ENCODE results near the gene TMEM169.
A peak's percentile ranks its signal among the peaks of the same experiment; 100 is the strongest.

Gene TMEM169

DNA sequence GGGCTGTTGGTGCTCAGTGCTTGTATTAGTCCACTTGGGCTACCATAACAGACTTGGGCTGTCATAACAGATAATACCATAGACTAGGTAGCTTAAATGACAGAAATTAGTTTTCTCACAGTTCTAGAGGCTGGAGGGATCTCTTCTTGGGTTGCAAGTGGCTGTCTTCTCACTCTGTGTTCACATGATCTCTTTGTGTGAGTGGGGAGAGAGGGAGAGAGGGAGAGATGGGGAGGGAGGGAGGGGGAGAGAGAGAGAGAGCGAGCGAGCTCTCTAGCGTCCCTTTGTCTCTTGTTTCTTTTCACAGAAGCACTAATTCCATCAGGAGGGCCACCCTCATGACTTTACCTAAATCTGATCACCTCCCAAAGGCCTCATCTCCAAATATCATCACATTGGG lies 23.0 kb downstream of the TMEM169 start:
- no peaks in the 10 kb centered on the region; the same call in 1 of the 2 replicates for H3K27me3 ChIP-seq (ENCODE audit: insufficient read depth, low read length)

DNA sequence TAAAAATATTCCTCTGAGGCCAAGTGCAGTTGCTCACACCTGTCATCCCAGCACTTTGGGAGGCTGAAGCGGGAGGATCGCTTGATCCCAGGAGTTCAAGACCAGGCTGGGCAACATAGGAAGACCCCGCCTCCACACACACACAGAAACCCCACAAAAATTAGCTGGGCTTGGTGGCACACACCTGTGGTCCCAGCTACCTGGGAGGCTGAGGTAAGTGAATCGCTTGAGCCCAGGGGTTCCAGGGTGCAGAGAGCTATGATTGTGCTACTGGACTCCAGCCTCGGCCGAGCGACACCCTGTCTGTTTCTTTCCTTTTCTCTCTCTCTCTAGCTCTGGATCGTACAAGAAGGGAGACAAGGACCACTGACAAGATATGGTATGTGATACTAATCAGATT lies 25.6 kb downstream of the TMEM169 start:
- H3K27me3 ChIP-seq (ENCODE audit: insufficient read depth, low read length), result no peaks in the 10 kb centered on the region
- no peak overlapping the region for H3K4me3 ChIP-seq (ENCODE audit: low read depth, low read length)
- no peak overlapping the region for H2AFZ ChIP-seq (ENCODE audit: low read length, unreplicated experiment)
- H3K27ac ChIP-seq (ENCODE audit: low read depth, low read length), result no peak overlapping the region
- H3K4me1 ChIP-seq (ENCODE audit: control insufficient read depth, insufficient read depth, low read length, unreplicated experiment), result peaks cover 20% of the 10 kb centered on the region
- peaks cover 14% of the 10 kb centered on the region for H3K36me3 ChIP-seq (ENCODE audit: insufficient read depth, low read length)
- peaks cover 31% of the 10 kb centered on the region for H3K79me2 ChIP-seq (ENCODE audit: control insufficient read depth, insufficient read depth, low read length, unreplicated experiment)

More for the DNA sequence above, 23.0 kb downstream of the TMEM169 start:
- no peak overlapping the region for H2AFZ ChIP-seq (ENCODE audit: low read length, unreplicated experiment)
- H3K36me3 ChIP-seq (ENCODE audit: insufficient read depth, low read length), result no peaks in the 10 kb centered on the region
- no peak overlapping the region for H3K4me3 ChIP-seq (ENCODE audit: low read depth, low read length)
- no peak overlapping the region for H3K27ac ChIP-seq (ENCODE audit: low read depth, low read length)
- peaks cover 5% of the 10 kb centered on the region for H3K79me2 ChIP-seq (ENCODE audit: control insufficient read depth, insufficient read depth, low read length, unreplicated experiment)
- no peaks in the 10 kb centered on the region for H3K4me1 ChIP-seq (ENCODE audit: control insufficient read depth, insufficient read depth, low read length, unreplicated experiment)

DNA sequence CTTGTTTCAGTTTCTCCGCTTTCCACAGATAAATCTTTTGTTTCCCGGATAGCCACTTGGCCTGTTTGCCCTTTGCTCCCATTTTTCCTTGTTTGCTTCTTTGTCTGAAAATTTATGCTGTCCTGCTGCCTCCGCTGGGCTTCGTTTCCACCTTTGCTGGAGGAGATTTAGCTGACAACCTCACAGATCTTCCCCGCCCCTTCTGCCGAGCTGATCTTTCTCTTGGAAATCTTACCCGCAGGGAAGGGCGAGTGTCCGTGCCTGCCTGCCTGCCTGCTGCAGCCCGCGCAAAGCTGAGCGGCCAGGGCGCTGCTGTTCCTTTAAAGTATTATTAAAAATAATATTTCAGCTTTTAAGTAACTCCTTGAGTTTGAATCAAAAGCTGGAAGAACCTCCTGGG lies 26.0 kb downstream of the TMEM169 start:
- no peak overlapping the region for H3K4me3 ChIP-seq (ENCODE audit: low read depth, low read length)
- peaks cover 16% of the 10 kb centered on the region for H3K36me3 ChIP-seq (ENCODE audit: insufficient read depth, low read length)
- H3K4me1 ChIP-seq (ENCODE audit: control insufficient read depth, insufficient read depth, low read length, unreplicated experiment), result peaks cover 25% of the 10 kb centered on the region
- no peaks in the 10 kb centered on the region for H3K27me3 ChIP-seq (ENCODE audit: insufficient read depth, low read length)
- H3K27ac ChIP-seq (ENCODE audit: low read depth, low read length), result no peak overlapping the region
- peaks cover 36% of the 10 kb centered on the region for H3K79me2 ChIP-seq (ENCODE audit: control insufficient read depth, insufficient read depth, low read length, unreplicated experiment)
- H2AFZ ChIP-seq (ENCODE audit: low read length, unreplicated experiment), result no peak overlapping the region

GRCh38 chr2:216108310-216108966 lies 26.7 kb downstream of the TMEM169 start:
- H3K79me2 ChIP-seq (ENCODE audit: control insufficient read depth, insufficient read depth, low read length, unreplicated experiment), result peaks cover 42% of the 10 kb centered on the region
- H3K4me3 ChIP-seq (ENCODE audit: low read depth, low read length), result peak overlapping the region; percentile 99
- no peak overlapping the region for H2AFZ ChIP-seq (ENCODE audit: low read length, unreplicated experiment)

DNA sequence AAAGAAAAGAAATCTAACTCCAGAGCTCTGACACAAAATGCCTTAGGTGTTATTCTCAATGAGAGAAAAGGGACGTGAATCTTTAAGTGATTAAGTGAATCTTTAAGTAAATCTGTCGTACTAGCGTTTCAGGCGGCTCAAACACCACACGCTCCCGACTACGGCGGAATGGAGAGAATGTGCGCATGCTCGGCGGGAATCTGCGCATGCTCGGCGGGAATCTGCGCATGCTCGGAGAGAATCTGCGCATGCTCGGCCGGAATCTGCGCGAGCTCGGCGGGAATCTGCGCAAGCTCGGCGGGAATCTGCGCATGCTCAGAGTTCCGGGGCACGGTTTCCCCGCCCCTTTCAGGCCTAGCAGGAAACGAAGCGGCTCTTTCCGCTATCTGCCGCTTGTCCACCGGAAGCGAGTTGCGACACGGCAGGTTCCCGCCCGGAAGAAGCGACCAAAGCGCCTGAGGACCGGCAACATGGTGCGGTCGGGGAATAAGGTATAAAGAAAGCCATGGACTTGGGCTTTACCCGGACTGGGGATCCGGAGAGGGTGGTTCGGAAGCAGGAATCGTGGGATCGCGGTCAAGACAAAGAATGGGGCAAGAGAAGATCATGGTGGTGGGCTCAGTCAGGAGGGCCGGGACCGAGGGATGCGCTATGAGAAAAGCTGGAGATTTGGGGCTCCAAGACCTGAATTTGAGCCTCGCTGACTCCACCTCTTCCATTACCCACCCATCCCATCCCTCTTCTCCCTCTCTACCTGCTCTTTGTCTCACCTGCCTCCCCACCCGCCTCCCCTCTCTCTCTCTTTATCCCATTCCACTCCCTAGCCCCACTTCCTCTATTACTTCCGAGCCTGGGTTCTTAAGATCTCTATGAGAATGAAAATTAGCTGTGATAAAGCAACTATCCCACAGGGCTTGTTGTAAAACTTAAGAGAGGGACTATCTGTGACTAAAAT lies 27.5 kb downstream of the TMEM169 start, which contains the start of gene XRCC5:
TSS of gene XRCC5 (plus strand) at position 382 of the 955 bp plus-strand sequence. CDS start at position 471, 89 bp downstream.
- H2AFZ ChIP-seq (ENCODE audit: low read length, unreplicated experiment), result peak within 1 kb of the TSS; percentile 85
- peak within 1 kb of the TSS; percentile 81 for H3K27ac ChIP-seq (ENCODE audit: low read depth, low read length)
- H3K27me3 ChIP-seq (ENCODE audit: insufficient read depth, low read length), result no peaks in the 10 kb centered on the region
- H3K4me3 ChIP-seq (ENCODE audit: low read depth, low read length), result peak within 1 kb of the TSS; percentile 99
- peaks cover 28% of the 10 kb centered on the region for H3K4me1 ChIP-seq (ENCODE audit: control insufficient read depth, insufficient read depth, low read length, unreplicated experiment)
- peaks cover 44% of the 10 kb centered on the region for H3K79me2 ChIP-seq (ENCODE audit: control insufficient read depth, insufficient read depth, low read length, unreplicated experiment)
- peaks cover 25% of the 10 kb centered on the region for H3K36me3 ChIP-seq (ENCODE audit: insufficient read depth, low read length)

More at GRCh38 chr2:216108310-216108966, 26.7 kb downstream of the TMEM169 start:
- H3K36me3 ChIP-seq (ENCODE audit: insufficient read depth, low read length), result peaks cover 23% of the 10 kb centered on the region
- no peaks in the 10 kb centered on the region for H3K27me3 ChIP-seq (ENCODE audit: insufficient read depth, low read length)
- peaks cover 28% of the 10 kb centered on the region for H3K4me1 ChIP-seq (ENCODE audit: control insufficient read depth, insufficient read depth, low read length, unreplicated experiment)
- H3K27ac ChIP-seq (ENCODE audit: low read depth, low read length), result peak overlapping the region; percentile 57

- H3K79me2 ChIP-seq (ENCODE audit: control insufficient read depth, insufficient read depth, low read length, unreplicated experiment), result peaks cover 47% of the 10 kb centered on the region
- peak overlapping the region; percentile 81 for H3K27ac ChIP-seq (ENCODE audit: low read depth, low read length)
- H3K27me3 ChIP-seq (ENCODE audit: insufficient read depth, low read length), result no peaks in the 10 kb centered on the region
- H3K36me3 ChIP-seq (ENCODE audit: insufficient read depth, low read length), result peaks cover 25% of the 10 kb centered on the region
- H3K4me1 ChIP-seq (ENCODE audit: control insufficient read depth, insufficient read depth, low read length, unreplicated experiment), result peaks cover 29% of the 10 kb centered on the region
- H2AFZ ChIP-seq (ENCODE audit: low read length, unreplicated experiment), result peak overlapping the region; percentile 85
- H3K4me3 ChIP-seq (ENCODE audit: low read depth, low read length), result peak overlapping the region; percentile 99
Measured at GRCh38 chr2:216109962-216110614, 28.4 kb downstream of the TMEM169 start.

- peaks cover 25% of the 10 kb centered on the region for H3K36me3 ChIP-seq (ENCODE audit: insufficient read depth, low read length)
- H3K79me2 ChIP-seq (ENCODE audit: control insufficient read depth, insufficient read depth, low read length, unreplicated experiment), result peaks cover 53% of the 10 kb centered on the region
- peak overlapping the region; percentile 81 for H3K27ac ChIP-seq (ENCODE audit: low read depth, low read length)
- H3K27me3 ChIP-seq (ENCODE audit: insufficient read depth, low read length), result no peaks in the 10 kb centered on the region
- peak overlapping the region; percentile 99 for H3K4me3 ChIP-seq (ENCODE audit: low read depth, low read length)
- H3K4me1 ChIP-seq (ENCODE audit: control insufficient read depth, insufficient read depth, low read length, unreplicated experiment), result peaks cover 33% of the 10 kb centered on the region
- H2AFZ ChIP-seq (ENCODE audit: low read length, unreplicated experiment), result no peak overlapping the region
Measured at GRCh38 chr2:216110620-216111019, 28.9 kb downstream of the TMEM169 start.

- peaks cover 25% of the 10 kb centered on the region for H3K36me3 ChIP-seq (ENCODE audit: insufficient read depth, low read length)
- peaks cover 57% of the 10 kb centered on the region for H3K79me2 ChIP-seq (ENCODE audit: control insufficient read depth, insufficient read depth, low read length, unreplicated experiment)
- no peak overlapping the region; the same call in 1 of the 2 replicates for H3K27ac ChIP-seq (ENCODE audit: low read depth, low read length)
- H3K4me1 ChIP-seq (ENCODE audit: control insufficient read depth, insufficient read depth, low read length, unreplicated experiment), result peaks cover 36% of the 10 kb centered on the region
- peak overlapping the region; percentile 99 for H3K4me3 ChIP-seq (ENCODE audit: low read depth, low read length)
- no peaks in the 10 kb centered on the region for H3K27me3 ChIP-seq (ENCODE audit: insufficient read depth, low read length)
- H2AFZ ChIP-seq (ENCODE audit: low read length, unreplicated experiment), result no peak overlapping the region
Measured at GRCh38 chr2:216111122-216111521, 29.4 kb downstream of the TMEM169 start.

GRCh38 chr2:216112926-216113325 lies 31.2 kb downstream of the TMEM169 start:
- Histone ChIP-seq H3K27ac (ENCODE audit: low read depth, low read length) (peak overlapping the region; percentile 13; the same call in 1 of the 2 replicates), H3K4me1 (ENCODE audit: control insufficient read depth, insufficient read depth, low read length, unreplicated experiment) (peaks cover 53% of the 10 kb centered on the region), H3K27me3 (ENCODE audit: insufficient read depth, low read length) (no peaks in the 10 kb centered on the region), H3K79me2 (ENCODE audit: control insufficient read depth, insufficient read depth, low read length, unreplicated experiment) (peaks cover 75% of the 10 kb centered on the region), H2AFZ (ENCODE audit: low read length, unreplicated experiment) (no peak overlapping the region), H3K36me3 (ENCODE audit: insufficient read depth, low read length) (peaks cover 39% of the 10 kb centered on the region), H3K4me3 (ENCODE audit: low read depth, low read length) (no peak overlapping the region)

GRCh38 chr2:216113572-216113971 lies 31.9 kb downstream of the TMEM169 start:
- H3K36me3 ChIP-seq (ENCODE audit: insufficient read depth, low read length), result peaks cover 46% of the 10 kb centered on the region
- H3K27ac ChIP-seq (ENCODE audit: low read depth, low read length), result peak overlapping the region; percentile 13; the same call in 1 of the 2 replicates
- no peaks in the 10 kb centered on the region for H3K27me3 ChIP-seq (ENCODE audit: insufficient read depth, low read length)
- H2AFZ ChIP-seq (ENCODE audit: low read length, unreplicated experiment), result no peak overlapping the region
- H3K4me3 ChIP-seq (ENCODE audit: low read depth, low read length), result no peak overlapping the region
- peaks cover 53% of the 10 kb centered on the region for H3K4me1 ChIP-seq (ENCODE audit: control insufficient read depth, insufficient read depth, low read length, unreplicated experiment)
- H3K79me2 ChIP-seq (ENCODE audit: control insufficient read depth, insufficient read depth, low read length, unreplicated experiment), result peaks cover 82% of the 10 kb centered on the region

Data from ACC112 (cell line).